Activated T-cell treated with anti-CD3 and anti-CD28 coated beads for 4 hours (primary cell): ENCODE data around the gene CHI3L1.
"Not testable (repeated sequence)": the region's sequence is repeated elsewhere in the genome, so short reads cannot be mapped to it uniquely, and the experiment has no call there.

ENCODE experiments used
- DNase-seq: peaks from one replicate; pipeline ENCODE4 v3.0.0-alpha.2; 2020

CHI3L1 gene

DNA sequence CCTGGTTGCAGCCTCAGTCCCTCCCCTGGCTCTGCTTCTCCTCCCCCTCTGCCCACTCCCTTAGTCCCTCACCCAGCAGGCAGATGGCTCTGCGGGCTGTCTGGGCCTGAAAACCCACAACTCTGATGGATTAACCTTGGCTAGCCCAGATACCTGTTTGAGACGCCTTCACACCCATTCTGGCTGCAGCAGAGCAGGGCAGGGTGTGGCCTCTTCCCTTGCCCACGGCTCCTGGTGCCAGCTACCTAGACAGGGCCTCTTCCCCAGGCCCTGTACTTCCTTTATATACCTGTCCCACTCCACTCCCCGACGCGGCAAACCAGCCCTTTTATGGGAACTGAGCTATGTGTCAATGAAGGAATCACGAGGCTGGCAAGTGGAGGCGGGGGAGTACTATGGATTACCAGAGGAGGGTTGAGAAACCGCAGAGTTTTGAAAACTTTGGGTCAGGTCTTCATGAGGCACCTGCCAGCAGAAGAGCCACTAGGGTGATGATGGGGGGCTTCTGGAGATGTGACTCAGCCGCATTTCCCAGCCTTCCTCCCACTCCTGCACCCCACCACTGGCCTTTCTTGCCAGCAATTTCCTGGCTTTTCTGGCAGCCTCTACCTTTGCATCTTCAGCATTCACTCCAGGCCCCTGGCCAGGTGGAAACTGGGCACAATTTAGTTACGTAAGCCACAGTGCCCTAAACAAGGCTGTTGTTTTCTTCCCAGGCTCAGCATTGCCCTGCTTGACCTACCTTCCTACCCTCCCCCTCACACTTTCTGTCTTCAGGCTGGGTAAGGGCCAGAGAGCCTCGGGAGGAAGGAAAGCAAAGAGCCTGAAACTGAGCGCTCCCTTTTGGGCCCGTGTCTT lies at the start of gene CHI3L1:
CHI3L1 (minus strand) TSS at position 259 of the 858 bp plus-strand sequence; CDS start at position 178, 81 bp downstream.
- no peak for DNase-seq

DNA sequence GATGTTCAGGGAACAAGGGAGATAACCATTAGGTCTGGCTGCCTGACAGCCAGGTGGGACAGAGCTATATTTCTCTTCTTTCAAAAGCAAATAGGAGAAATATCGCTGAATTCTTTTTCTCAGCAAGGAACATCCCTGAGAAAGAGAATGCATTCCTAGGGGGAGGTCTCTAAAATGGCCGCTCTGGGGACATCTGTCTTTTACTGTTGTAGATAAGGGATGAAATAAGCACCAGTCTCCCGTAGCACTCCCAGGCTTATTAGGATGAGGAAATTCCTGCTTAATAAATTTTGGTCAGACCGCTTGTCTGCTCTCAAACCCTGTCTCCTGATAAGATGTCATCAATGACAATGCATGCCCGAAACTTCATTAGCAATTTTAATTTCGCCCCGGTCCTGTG lies 48.4 kb upstream of the CHI3L1 start:
- DNase-seq: not testable (repeated sequence)

DNA sequence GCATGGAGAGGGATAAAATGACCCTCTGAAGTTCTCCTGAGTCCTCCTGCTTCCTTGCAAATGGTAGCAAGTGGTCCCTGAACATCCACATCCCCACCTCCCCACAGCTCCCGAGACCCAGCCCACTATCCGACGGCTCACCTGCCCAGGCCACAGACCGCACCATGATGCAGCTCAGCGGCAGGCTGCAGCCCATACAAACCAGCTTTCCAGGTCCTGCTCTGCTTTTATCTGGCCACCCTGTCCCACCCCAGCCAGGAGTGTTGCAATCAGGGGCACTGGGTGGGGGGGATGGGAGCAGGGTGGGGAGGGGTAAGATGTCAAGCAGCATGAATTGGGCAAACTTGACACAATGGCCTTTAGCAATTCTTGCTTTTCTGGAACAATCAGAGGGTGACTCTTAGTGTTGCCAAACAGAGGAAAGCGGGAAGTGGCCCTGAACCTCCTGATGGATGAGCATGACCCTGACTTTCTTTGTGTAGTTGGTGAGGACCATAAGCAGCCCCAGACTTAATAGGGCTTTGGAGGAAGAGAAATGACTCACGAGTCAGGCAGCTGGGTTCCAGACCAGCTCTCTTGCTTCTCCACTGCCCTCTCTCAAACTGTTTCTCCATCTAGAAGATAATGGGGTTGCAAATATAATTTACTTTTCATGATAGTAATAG lies 43.1 kb upstream of the CHI3L1 start, which contains the start of gene CHIT1:
CHIT1 (minus strand) TSS at position 203 of the 665 bp plus-strand sequence; CDS start at position 166, 37 bp downstream.
- no peak for DNase-seq

DNA sequence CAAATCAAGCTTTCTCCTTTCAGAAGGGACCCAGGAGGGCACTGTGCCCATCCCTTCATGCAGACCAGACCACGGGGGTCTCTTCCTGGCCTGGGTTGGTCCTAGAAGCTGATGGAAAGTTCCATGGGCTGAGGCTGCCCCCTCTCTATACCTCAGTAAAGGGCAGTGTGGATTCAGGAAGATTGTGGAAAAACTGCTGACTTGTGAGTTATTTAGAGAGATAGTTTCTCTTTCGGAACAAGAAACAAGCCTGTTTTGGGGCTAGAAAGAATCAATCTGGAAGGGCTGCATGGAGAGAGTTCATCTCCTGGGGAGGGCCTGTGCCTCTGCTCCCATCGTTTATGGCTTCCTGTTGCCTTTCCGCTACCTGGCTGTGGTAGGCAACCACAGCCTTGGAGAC lies 42.2 kb upstream of the CHI3L1 start:
- no peak for DNase-seq

DNA sequence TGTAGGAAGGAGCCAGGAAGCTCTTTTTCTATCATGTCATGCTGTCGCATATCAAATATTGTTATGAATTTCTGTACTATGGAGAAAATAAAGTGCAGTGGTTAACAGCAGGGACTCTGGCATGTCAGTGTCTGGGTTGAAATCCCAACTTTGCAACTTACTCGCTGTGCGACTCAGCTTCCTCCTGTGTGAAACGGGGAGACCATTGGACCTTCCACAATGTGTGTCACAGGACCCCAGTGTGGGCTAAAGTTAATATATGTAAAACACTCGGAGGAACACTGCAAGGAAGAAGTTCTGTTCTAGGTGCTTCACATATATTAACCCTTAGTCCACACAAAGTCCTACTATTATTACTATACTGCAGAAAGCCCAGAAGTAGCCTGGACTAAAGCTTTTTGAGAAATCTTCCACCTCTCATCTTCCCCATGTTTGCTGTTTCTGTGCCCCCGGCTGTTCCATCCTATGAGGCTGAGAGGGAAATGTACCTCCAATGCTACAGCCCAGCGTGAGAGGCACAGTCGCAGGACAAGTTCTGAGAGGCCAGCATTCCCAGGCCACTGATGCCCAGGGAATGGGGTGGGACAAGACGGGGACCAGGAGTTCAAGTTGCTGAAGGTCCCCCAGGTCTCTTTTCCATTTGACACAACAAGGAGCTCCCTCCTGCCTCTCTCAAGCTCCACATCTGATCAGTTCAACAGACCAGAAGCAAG lies 41.0 kb upstream of the CHI3L1 start:
- DNase-seq: no peak

DNA sequence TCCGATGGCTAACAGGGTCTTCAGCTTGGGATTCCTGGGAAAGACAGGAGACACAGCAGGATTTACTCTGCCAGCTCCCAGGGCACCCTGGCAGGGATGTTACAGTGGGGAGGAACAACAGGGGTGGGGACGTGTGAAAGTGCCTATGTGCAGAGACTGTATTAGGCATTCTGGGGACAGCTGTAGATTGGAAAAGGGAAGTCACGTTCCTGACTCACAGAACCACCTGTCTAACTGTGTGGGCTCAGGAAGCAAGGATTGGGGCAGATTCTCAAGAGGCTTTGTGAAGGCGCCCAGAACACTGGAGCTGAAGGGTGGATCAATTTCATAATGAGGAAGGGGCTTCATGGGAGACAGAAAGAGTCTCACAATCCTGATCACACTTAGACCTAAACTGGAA lies 38.6 kb upstream of the CHI3L1 start:
- DNase-seq: no peak

DNA sequence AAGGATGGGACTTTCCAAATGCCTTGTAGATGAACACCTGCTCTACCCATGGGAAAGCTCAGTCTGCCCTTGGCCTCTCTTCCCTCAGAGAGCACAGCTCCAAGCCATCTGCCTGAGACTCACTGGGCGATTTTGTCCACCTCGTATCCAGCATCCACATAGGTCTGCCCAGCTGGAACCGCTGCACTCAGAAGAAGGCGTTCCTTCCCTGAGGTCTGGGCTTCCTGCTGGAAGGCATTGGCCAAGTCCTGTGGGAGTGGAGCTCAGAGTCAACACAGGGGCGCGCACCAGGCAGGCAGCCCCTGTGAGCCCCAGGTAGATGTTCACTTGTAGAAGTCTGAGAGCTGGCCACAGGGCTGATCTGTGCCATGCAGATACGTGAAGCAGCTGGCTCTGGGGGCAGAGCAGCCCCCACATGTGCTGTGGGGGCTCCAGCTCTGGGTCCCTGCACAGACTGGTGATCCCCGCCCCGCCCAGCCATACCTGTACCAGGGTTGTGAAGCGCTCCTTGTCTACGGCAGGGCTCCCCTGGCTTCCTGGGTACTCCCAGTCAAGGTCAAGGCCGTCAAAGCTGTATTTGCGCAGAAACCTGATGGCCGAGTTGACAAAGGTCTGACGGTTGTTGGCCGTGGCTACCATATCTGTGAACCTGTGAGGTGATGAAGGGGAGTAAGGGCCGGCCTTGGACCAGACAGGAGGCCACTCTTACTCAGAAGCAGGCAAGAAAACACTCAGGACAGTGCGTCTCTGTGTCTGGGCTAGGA lies 36.7 kb upstream of the CHI3L1 start:
- no peak for DNase-seq

DNA sequence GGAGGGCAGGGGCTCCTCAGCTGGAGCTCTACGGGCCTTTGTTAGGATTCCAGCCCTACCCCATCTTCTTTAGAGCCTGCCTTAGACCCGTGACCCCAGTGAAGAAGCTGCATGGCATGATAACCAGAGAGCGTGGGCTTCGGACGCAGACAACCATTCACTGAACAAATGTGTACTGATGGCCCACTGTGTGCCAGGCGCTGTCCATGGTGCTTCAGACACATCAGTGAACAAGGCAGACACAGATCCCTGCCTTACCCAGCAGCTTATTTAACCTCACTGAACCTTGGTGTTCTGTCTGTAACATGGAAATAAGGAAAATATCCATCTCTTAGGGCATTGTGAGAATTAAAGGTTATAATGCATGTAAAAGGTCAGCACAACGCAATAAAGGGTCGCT lies 33.4 kb upstream of the CHI3L1 start:
- no peak for DNase-seq

DNA sequence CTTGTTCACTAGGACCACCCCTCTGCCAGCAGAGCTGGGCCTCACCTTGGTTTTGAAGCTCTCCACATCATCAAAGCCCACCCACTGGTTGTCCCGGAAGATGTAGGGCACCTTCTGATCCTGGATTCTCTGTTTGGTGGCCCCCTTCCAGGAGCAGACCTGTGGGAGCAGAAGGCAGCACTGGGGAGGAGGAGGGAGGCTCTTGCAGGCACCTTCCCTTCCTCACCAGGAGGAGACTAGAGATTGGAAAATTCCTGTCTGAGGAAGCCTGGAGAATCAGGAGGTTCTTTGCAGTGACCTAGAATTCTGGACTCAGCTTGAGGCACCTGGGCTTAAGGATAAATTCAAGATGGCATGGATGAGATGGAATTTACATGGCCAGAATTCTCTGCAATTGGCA lies 32.7 kb upstream of the CHI3L1 start:
- no peak for DNase-seq

DNA sequence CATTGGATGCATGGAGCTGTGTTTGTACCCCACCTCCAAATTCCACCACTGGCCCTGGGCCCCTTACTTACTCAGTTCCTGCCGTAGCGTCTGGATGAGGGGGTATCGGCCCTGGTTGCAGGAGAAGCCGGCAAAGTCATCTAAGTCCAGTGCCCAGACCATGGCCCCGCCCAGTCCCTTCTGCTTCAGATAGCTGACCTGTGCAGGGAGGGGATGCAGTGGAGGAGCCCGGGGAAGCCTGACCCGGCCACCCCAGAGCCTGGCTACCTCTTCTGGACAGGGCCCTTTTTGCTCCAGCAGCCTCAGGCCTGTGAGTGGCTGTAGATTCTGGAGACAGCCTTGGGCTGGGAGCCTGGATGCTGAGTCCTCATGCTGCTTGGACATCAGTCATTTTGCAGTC lies 31.2 kb upstream of the CHI3L1 start:
- DNase-seq: no peak

DNA sequence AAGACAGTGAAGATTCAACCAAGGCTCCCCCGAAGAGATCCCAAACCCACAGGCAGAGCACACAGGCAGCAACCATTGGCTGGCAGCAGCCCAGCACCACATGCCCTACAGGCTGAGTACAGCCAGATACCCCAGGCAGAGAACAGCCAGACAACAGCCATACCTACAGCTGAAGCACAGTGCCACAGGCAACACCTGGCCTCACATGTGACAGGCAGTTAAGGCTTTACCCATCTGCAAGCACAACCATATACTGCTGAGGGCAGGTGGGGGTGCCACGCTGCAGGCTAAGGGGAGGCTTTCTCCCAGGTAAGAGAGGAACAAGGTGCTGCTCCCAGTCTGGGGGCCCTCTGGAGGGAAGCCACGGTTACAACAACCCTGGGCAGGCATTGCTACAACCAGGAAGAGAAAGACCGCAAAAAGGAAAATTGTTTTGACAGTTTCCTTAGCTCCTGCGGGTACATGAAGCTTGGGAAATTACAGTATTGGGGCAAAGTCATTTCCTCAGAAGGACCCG lies 30.7 kb upstream of the CHI3L1 start:
- DNase-seq: no peak

DNA sequence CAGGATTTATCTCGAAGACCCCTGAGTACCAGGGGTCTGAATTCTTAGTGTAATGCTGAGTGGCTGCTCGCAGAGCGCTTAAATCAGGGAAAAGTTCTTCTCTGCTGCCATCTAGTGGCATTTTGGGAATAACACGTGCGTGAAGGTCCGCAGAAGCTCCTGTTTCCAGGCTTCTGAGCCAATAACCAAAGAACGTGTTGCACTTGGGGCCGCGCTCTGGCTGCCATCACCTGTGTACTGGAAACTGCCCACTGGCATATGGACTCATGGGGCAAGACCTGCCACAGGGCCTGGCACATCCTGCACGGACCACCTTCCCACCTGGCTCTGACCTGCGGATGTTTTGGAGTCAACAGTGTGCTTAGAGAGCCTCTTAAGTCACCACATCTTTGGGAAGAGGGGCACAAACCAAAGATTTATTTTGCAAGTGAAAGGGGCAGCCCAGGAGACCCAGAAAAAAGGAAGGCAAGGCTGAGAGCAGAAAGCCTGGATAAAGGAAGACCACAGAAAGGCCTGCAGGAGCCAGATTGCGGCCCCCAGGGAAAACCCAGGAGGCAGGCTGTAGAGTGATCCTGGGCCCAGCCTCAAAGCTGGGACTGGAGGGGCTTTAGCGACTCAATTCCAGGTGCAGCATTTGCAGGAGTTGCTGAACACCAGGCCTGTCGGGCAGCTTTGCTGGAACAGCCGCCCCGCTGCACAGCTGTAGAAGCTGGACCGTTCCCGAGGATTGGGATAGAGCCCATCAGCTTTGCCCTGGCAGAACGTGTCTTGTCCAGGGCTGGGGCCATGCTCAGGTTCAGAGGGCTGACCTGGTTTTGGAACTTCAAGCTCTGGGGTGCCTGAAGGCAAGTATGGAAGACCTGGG lies 30.0 kb upstream of the CHI3L1 start:
- DNase-seq: peak; percentile 38

DNA sequence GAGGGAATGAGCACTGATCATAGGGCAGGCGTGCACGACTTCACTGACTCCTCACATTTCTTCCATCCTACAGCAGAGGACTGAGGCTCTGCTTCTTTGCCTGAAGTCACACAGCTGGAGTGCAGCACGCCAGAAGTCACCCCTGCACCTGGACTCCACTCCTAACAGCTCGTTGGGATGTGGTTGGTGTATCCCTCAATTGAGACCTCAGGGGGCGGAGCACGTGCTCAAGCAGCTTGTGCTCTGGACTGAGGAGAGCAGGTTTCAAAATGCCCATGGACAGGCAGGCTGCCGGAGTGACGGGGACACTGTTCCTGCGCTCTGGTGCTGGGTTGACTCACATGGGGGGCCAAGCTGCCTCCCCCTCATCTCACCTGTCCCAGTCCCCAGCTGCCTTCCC lies 29.1 kb upstream of the CHI3L1 start:
- no peak for DNase-seq

DNA sequence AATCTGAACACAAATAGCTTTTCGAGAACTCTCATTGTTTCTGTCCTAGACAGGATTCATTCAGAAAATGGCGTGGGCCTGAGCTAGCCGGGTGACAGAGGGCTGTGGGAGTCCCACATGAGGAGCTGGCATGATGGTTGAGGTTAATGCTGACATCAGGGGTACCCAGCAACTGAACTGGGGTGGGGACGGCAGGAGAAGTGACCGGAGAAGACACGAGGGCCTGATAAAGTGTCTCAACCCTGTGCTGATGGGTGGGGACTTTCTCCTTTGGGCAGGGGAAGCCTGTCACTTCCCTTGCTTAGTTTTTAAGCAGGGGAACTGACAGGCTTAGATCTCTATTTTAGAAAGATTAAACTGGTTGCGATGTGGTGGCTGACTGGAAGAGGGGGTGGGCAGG lies 28.4 kb upstream of the CHI3L1 start:
- no peak for DNase-seq

DNA sequence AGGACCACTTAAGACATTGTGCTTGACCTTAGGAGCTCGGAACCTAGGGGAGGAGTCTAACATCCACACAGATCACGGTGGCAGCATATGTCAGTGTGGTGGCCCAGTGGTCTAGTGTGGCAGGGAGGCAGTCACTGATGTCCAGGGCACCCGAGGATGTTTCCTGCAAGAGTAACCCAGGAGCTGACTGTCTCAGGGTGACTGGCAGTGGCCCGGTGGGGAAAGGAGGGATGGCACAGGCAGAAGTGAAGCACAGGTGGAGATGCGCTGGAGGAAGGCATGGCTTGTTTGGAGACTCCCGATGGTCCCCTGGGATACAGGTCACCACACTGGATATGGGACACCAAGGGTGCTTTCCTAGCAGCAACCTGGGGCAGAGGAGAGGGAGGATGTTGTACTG lies 26.6 kb upstream of the CHI3L1 start:
- no peak for DNase-seq

DNA sequence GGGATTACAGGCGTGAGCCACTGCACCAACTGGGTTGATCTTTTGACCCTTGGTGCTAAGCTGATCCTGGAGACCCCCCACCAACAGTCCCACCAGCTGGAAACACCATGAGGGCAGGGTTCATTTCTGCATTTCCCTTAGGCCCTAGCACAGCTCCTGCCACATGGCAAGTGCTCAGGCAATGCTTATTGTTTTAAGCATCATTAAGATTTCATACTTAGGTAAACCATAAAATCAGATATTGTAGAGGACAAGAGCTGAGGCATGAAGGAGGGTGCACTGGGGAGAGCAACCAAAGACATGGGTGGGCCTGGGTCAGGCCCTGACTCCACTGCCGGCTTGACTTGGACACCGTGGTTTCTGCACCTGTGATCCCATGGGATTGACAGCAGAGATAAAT lies 25.3 kb upstream of the CHI3L1 start:
- no peak for DNase-seq

DNA sequence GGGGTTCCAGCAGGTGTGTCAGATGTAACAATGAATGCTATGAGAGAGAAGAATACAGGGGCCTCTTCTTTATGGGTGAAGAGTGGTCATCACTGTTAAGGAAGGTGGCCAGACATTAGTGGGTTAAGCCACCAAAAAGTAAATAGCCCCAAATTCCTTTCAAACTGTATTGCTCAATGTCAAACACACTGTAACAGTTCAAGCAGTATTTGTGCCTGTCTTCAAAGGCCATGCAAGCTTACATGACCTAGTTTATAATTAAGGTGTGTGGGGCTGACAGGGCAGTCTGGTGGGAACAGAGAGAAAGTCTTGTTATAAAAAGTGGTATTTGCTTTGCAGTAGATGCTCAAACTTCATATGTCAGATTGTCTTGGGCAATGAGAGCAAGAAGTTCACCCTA lies 24.5 kb upstream of the CHI3L1 start:
- DNase-seq: no peak

DNA sequence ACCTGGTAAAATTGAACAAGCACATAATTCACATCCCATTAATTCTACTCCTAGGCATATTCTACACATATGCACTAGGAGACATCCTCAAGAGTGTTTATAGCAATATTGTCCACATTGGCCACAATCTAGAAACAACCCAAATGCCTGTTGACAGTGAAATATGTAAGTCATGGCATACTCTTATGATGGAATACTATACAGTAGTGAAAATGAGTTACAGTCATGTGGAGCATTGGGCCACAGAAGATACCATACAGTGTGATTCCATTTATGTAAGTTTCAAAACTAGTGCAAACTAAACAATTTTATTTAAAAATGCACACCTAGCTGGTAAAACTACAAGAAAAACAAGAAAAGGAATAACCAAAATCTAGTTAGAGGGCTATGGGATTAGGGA lies 23.8 kb upstream of the CHI3L1 start:
- no peak for DNase-seq

DNA sequence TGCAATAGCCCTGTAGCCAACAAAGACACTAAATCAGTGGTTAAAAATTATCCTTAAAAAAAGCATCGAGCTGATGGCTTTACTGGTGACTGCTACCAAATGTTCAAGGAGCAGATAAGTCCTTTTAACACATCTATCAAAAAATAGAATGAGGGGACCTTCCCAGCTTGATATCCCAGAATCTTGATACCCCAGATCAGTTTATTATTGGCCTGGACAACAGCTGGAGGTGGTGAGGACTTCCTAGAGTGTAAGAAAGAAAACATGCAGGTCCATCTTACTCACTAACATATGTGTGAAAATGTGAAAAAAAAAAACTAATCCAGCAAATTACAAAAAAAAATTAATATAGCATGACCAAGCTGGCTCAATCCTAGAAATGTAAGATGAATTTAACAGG lies 21.7 kb upstream of the CHI3L1 start:
- DNase-seq: no peak

DNA sequence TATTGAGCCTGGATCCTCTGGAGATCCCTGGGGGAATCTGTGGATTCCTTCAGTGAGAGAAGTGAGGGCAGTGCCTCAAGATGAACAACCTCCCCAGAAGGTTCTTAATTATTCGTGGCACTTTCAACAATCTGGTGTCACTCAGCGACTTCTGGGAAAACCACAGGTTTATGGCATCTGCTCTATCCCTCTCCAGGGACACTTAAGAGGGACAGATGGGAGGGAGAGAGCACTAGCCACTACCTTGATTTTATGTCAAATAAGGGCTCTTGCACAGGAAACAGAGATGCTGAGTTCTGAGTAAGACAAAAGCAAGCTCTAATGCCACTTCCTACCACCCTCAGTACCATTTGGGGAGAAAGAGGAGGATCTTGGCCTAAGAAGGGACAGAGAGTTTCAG lies 21.2 kb upstream of the CHI3L1 start:
- no peak for DNase-seq

DNA sequence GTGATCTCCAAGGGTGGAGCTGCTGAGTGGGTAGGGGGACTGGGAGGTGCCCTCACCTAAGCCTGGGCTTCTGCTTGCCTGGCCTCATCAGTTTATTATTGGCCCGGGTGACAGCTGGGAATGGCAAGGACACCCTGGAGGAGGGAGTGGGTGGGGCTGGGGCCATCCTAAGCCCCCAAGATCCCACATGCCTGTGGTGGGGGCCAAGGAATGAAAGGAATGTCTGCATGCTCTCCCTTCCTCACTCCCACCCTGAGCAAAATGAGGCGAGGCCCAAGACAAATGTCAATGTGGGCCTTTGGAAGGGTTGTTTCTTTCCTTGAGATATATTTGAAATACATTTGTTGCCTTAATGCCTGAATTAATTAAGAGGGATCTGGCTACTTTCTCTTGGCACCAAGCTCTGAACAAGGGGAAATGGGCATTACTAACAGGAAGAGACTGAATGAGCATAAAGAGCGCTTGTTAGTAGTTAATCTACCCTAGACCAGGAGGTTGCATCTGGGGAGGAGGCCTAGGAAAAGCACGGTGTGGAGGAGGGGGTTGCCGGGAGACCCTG lies 19.7 kb upstream of the CHI3L1 start:
- DNase-seq: no peak
